Measurements from ENCODE around the gene ZNF638.

Gene ZNF638

DNA sequence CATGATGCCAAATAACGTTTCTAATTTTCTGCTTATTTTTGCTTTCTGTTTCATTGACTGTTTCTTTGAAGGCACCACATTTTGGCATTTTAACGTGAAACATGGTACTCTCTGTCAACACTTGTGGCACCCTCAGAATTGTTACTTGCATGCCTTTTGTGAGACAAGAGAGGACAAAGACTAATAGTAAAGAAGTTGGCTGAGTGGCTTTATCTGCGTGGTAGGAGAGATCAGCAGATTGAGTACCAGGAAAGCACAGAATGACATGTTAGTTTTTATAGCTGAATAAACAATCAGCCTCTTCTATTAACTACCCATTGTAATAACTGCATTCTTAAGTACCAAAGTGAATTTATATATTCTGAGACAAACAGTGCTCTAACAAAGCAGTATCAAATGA is 8.6 kb downstream of the ZNF638 start:
- DNase-seq (ENCODE audit: extremely low spot score): no peak
- CTCF ChIA-PET: interaction anchor here (1.0 kb wide), 2 partner anchors 8 to 9 kb away, joined by 3 to 4 read pairs; partner anchors contain the start of gene ZNF638
- POLR2A ChIA-PET: no interaction called here
- TF ChIP-seq, protein P1, sequence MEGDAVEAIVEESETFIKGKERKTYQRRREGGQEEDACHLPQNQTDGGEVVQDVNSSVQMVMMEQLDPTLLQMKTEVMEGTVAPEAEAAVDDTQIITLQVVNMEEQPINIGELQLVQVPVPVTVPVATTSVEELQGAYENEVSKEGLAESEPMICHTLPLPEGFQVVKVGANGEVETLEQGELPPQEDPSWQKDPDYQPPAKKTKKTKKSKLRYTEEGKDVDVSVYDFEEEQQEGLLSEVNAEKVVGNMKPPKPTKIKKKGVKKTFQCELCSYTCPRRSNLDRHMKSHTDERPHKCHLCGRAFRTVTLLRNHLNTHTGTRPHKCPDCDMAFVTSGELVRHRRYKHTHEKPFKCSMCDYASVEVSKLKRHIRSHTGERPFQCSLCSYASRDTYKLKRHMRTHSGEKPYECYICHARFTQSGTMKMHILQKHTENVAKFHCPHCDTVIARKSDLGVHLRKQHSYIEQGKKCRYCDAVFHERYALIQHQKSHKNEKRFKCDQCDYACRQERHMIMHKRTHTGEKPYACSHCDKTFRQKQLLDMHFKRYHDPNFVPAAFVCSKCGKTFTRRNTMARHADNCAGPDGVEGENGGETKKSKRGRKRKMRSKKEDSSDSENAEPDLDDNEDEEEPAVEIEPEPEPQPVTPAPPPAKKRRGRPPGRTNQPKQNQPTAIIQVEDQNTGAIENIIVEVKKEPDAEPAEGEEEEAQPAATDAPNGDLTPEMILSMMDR (IDR thresholded peaks at IDR 0.05; ENCODE audit: control extremely low read depth, extremely low read depth, low read depth, missing control alignments): no peak

DNA sequence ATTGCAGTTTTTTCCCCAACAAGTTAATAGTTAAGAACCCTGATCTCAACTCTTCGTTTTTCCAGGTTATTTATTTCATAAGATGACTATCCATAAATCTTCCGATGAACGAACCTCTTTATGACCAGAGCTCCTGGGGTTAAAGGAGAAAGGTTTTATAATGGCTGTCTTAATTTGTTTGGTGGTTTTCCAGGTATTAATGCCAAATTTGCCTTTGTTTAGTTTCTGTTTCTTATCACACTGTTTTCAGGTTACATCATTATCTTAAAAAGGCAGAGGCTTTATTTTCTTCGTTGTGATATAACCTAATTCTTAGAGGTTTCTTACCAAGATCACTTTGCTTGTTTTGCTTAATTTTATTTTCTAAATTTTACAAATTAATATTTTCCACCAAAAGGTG is 10.1 kb downstream of the ZNF638 start:
- TF ChIP-seq, protein P1 (IDR thresholded peaks at IDR 0.05; ENCODE audit: control extremely low read depth, extremely low read depth, low read depth, missing control alignments): no peak
- no peak for DNase-seq (ENCODE audit: extremely low spot score)
- ChIA-PET POLR2A (interaction anchor here (0.6 kb wide), 1 partner anchor 82 kb away, joined by 5 read pairs; no protein-coding TSS in a partner anchor), CTCF (interaction anchor here (2.2 kb wide), 1 partner anchor 10 kb away, joined by 10 read pairs; the partner anchor contains the start of gene ZNF638)

DNA sequence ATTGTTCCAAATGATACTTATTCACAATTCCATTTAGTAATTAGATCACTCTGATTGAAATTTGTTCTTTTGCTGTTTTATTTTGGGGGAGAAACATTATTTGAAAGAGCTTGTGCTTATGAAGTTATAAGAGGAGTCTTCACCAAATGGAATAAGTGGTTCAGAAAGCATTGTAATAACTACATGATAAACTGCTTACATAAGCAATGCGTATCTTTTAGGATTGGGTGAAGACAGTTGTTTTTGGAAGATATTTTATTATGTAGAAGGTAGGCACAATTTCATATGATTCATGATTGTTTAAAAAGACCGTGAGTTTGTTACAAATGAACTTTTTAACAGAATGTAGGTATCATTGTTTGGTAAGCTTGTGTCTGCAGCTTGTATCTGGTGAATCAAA is 14.5 kb downstream of the ZNF638 start:
- ChIA-PET CTCF (interaction anchor here (1.0 to 2.3 kb wide), 2 partner anchors 9 to 14 kb away, joined by 3 to 11 read pairs; partner anchors contain the start of gene ZNF638), POLR2A (no interaction called here)
- TF ChIP-seq, protein P1 (IDR thresholded peaks at IDR 0.05; ENCODE audit: control extremely low read depth, extremely low read depth, low read depth, missing control alignments): no peak

DNA sequence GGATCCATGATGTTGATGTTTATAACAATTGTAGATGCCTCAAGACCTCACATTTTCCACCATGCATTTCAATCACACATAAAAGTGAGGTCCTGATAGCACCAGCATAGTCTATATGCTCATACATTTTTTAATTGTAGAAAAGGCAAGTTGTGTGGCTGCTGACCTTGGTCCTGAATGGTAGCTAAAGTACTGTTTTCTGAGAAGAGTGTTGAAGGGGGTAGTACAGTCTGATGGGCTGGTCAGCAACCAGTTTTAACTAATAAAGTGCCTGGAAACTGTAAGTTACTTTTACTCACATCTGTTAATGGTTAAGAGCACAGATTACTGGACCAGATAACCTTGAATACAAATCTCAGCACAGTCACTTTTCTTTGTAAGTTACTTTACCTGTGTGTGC is 15.9 kb downstream of the ZNF638 start:
- CTCF ChIA-PET: interaction anchor here (2.3 kb wide), 1 partner anchor 16 kb away, joined by 11 read pairs; the partner anchor contains the start of gene ZNF638
- no peak for DNase-seq (ENCODE audit: extremely low spot score)
- POLR2A ChIA-PET: no interaction called here
- TF ChIP-seq, protein P1 (IDR thresholded peaks at IDR 0.05; ENCODE audit: control extremely low read depth, extremely low read depth, low read depth, missing control alignments): no peak

More for the DNA sequence above, 14.5 kb downstream of the ZNF638 start:
- no peak for DNase-seq (ENCODE audit: extremely low spot score)

DNA sequence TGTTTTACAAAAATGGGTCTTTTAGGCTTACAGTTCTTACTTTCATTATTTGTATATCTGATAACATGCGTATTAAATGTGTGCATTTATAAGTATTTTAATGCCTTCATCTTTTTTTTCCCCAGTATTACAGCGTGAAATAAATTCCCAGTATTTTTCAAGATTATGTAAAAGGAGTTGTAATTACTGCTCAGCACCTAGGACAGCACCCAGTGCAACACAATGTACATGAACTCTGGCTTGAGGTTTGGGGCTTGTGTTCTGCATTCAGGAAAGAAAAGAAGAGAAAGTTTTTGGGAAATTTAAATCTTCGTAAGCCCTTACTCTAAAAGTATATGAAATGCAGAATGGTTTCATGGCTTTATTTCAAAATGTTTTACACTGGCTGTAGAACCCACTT is 16.7 kb downstream of the ZNF638 start:
- CTCF ChIA-PET: no interaction called here
- no peak for DNase-seq (ENCODE audit: extremely low spot score)

DNA sequence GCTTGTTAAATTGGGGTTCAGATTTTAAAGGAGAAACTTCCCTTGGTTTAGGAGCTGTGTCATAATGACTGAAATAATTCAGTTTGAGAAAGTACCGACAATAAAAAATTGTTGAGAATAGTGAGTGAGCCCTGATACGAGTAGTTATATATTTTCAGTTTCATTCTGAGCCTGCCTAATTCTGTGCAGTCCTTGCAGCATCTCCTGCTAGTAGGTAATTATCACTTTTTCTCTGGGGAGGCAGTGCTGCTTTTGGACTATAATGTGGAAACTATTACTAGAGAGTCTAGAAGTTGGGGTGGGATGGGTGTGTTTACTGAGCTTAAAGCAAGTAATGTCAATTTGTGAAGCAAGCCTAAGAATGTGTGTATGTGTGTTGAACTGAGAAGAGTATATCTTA is 21.7 kb downstream of the ZNF638 start:
- ChIA-PET CTCF (interaction anchor here (0.9 to 2.0 kb wide), 7 partner anchors 9 to 198 kb away, joined by 3 to 6 read pairs (median 4); partner anchors contain the start of gene ZNF638), POLR2A (no interaction called here)
- peak; percentile 27 for DNase-seq (ENCODE audit: extremely low spot score)
- TF ChIP-seq, protein P1 (IDR thresholded peaks at IDR 0.05; ENCODE audit: control extremely low read depth, extremely low read depth, low read depth, missing control alignments): no peak

More for the DNA sequence above, 16.7 kb downstream of the ZNF638 start:
- TF ChIP-seq, protein P1 (IDR thresholded peaks at IDR 0.05; ENCODE audit: control extremely low read depth, extremely low read depth, low read depth, missing control alignments): no peak
- POLR2A ChIA-PET: no interaction called here
